Measurements from ENCODE around the gene RUSF1.
A peak's percentile ranks its signal among the peaks of the same experiment; 100 is the strongest.

The RUSF1 gene

DNA sequence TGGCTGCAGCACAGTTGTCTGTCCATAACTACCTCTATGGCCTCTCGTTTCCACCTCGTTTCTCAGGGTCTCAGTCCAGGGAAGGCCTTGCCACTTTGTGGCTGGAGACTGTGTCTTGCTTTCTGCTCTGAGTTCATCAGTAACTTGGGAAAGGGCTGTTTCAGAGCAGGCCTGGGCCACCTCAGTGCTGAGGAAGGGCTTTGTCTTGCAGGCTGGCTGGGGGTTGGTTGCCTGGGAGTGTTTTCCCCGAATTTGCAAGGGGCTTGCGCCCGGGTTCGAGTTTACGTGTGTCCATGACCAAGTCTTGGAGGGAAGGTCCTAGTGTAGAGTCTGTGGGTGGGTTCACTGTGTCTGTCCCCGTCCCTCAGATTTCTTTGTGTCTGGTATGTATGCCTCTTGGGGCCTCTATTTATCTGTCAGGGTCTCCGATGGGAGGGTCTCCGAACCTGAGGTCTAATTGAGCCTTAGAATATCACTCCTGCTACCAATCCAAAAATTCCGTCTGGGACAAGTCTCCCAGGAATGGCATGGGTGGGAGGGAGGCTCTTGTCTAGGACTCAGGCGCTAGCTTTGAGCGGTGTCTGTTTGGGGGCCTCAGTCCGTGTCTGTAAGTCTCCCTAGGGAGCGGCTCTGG lies 36.8 kb downstream of the RUSF1 start:
- DNase-seq (ENCODE audit: low read depth): no peak

DNA sequence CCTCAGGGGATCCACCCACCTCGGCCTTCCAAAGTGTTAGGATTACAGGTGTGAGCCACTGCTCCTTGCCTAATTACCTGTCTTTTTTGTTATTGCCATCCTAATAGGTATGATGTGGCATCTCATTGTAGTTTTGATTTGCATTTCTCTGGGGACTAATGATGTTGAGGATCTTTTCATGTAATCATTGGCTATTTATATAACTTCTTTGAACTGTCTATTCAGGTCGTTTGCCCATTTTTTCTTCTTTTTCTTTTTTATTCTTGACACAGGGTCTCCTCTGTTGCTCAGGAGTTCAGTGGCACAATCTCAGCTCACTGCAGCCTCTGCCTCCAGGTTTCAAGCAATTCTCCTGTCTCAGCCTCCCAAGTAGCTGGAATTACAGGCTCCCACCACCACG lies 37.6 kb downstream of the RUSF1 start:
- DNase-seq (ENCODE audit: low read depth): no peak

DNA sequence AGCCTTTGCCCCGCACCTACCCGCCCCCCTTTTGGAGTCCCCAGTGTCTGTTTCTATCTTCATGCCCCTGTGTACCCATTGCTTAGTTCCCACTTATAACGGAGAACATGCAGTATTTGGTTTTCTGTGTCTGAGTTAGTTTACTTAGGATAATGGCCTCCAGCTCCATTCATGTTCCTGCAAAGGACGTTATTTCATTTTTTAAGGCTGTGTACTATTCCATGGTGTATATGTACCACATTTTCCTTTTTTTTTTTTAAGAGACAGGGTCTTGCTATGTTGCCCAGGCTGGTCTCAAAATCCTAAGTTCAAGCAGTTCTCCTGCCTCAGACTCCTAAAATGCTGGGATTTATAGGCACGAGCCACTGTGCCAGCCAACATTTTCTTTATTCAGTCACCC lies 40.3 kb downstream of the RUSF1 start:
- DNase-seq (ENCODE audit: low read depth): no peak

DNA sequence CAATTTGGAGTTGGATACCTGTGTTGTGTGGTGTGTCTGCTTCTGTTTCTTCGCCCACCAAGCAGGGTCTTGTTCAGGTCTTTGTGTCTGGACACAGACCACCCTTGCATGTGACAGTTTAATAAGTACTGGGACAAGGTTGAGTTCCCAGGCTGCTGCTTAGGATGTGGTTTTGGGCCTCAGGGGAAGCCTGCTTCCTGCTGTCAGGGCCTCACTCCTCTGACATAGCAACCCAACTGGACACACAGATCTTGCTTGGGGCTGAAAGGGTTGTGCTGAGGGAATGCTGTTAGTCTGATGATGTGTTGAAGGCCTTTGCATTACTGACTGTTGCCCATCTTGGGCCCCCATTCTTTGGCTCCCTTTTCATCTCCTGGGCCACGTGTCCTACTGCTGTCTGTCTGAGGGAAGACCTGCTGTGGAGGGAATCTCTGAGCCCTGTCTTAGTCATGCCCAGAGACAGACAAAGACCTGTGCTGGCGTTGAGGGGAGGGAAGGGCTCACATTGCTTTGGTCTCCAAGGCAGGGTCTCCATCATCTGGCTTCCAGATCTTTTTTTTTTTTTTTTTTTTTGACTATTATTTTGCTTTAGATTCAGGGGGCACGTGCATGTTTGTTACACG lies 40.9 kb downstream of the RUSF1 start:
- DNase-seq (ENCODE audit: low read depth): no peak

DNA sequence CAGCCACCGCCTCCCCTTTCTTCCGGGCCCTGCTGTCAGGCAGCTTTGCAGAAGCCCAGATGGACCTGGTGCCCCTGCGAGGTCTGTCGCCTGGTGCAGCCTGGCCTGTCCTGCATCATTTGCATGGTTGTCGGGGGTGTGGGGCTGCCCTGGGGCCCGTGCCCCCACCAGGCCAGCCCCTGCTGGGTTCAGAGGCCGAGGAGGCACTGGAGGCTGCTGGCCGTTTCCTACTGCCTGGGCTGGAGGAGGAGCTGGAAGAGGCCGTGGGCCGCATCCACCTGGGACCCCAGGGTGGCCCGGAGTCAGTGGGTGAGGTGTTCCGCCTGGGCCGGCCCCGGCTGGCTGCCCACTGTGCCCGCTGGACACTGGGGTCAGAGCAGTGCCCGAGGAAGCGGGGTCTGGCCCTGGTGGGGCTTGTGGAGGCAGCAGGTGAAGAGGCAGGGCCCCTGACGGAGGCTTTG lies 41.8 kb downstream of the RUSF1 start:
- DNase-seq (ENCODE audit: low read depth): no peak

DNA sequence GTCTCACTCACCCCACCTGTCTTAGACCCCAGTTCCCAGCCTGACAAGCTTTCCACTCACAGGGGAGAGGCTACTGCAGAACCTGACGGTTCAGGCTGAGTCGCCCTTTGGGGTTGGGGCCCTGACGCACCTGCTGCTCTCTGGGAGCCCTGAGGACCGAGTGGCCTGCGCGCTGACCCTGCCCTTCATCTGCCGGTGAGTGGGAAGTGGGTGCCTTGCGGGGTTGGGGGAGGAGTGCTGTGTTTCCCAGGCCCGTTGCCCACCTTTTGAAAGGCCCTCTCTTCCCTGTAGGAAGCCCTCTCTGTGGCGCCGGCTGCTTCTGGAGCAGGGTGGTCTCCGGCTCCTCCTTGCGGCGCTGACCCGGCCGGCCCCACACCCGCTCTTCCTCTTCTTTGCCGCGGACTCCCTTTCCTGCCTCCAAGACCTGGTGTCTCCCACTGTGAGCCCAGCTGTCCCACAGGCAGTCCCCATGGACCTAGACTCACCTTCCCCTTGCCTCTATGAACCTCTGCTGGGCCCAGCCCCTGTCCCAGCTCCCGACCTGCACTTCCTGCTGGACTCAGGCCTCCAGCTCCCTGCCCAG lies 42.3 kb downstream of the RUSF1 start:
- DNase-seq (ENCODE audit: low read depth): no peak

DNA sequence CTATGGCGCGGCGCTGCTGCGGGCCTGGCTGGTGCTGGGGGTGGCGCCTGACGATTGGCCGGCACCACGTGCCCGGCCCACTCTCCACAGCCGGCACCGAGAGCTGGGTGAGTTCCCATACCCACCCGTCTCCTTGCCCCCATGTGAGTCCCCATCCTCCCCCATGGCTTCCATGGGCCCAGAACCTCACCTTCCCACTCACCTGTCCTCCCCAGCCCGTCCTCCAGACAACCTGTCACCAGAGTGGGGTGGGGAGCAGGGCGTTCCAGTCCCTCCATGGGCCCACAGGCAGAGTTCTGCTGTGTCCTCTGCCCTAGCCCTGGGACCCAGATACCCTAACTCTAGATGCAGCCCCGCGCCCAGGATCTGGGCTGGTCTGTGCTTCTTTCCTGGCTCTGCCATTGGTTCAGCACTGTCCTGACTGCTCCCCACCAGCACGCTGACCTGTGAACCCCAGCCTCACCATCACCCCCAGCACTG lies 43.4 kb downstream of the RUSF1 start:
- no peak for DNase-seq (ENCODE audit: low read depth)

DNA sequence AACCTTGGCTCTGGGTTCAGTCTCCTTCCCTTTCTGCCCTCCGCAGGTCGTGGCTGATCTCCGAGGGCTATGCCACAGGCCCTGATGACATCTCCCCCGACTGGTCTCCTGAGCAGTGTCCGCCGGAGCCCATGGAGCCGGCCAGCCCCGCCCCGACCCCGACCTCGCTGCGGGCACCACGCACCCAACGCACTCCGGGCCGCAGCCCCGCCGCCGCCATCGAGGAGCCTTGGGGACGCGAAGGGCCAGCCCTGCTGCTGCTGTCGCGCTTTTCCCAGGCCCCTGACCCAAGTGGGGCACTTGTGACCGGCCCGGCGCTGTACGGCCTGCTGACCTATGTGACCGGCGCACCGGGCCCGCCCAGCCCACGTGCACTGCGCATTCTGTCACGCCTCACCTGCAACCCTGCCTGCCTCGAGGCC lies 43.8 kb downstream of the RUSF1 start:
- DNase-seq (ENCODE audit: low read depth): no peak

DNA sequence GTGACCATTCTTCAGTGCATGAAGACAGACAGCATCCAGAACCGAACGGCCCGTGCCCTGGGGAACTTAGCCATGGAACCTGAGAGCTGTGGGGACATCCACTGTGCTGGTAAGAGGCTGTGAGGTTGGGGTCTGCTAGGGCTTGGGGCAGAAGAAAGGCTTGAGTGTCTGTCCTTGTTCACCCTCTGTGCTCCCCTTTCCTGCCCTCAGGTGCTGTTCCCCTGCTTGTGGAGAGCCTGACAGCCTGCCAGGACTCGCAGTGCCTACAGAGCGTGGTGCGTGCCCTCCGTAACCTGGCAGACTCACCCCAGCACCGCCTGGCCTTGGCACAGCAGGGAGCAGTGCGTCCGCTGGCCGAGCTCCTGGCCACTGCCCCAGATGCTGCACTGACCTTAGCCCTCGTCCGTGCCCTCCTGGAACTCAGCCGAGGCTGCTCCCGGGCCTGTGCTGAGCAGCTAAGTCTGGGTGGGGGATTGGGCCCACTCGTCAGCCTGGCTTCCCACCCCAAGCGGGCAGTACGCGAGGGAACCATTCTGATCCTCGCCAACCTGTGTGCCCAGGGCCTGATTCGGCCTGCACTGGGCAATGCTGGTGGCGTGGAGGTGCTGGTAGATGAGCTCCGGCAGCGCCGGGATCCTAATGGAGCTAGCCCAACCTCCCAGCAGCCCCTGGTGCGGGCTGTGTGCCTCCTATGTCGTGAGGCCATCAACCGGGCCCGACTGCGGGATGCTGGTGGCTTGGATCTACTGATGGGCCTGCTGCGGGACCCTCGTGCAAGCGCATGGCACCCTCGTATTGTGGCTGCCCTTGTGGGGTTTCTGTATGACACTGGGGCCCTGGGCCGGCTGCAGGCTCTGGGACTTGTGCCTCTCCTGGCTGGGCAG lies 46.0 kb downstream of the RUSF1 start:
- no peak for DNase-seq (ENCODE audit: low read depth)

DNA sequence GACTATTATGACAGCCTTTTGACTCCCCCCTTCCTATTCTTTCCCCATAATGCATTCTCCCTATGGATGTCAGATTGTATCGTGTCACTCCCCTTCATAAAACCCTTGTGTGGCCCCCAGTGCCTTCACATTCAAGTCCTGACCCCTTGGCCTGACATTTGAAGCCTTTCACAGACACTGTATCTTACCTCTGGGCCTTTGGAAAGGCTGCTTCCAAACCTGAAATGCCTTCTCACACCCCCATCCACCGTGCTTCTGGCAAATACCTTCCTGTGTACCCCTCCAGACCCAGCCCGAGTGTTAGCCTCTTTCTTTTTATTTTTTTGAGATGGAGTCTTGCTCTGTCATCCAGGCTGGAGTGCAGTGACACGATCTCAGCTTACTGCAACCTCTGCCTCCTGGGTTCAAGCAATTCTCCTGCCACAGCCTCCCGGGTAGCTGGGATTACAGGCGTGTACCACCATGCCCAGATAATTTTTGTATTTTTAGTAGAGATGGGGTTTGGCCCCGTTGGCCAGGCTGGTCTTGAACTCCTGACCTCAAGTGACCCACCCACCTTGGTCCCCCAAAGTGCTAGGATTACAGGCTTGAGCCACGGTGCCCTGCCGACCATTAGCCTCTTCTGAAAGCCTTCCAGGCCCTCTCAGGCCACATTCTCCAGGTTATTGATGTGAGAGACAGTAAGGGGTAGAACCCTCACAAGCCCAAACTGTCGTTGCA lies 46.8 kb downstream of the RUSF1 start:
- no peak for DNase-seq (ENCODE audit: low read depth)

DNA sequence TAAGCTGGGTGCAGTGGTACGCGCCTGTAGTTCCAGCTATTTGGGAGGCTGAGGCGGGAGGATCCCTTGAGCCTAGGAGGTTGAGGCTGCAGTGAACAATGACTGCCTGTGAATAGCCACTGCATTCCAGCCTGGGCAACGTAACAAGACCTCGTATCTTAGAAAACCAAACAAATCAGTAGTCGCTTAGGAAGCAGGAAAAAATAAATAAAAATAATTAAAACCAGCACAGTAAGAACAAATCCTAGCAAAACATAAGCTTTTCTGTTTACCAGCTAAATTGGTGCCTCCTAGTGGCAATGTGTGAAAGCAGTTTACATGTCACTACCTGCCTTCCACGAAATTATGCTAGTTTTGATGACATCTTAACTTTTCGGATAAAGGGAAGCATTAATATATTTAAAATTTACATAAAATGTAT lies 47.6 kb downstream of the RUSF1 start:
- DNase-seq (ENCODE audit: low read depth): no peak

DNA sequence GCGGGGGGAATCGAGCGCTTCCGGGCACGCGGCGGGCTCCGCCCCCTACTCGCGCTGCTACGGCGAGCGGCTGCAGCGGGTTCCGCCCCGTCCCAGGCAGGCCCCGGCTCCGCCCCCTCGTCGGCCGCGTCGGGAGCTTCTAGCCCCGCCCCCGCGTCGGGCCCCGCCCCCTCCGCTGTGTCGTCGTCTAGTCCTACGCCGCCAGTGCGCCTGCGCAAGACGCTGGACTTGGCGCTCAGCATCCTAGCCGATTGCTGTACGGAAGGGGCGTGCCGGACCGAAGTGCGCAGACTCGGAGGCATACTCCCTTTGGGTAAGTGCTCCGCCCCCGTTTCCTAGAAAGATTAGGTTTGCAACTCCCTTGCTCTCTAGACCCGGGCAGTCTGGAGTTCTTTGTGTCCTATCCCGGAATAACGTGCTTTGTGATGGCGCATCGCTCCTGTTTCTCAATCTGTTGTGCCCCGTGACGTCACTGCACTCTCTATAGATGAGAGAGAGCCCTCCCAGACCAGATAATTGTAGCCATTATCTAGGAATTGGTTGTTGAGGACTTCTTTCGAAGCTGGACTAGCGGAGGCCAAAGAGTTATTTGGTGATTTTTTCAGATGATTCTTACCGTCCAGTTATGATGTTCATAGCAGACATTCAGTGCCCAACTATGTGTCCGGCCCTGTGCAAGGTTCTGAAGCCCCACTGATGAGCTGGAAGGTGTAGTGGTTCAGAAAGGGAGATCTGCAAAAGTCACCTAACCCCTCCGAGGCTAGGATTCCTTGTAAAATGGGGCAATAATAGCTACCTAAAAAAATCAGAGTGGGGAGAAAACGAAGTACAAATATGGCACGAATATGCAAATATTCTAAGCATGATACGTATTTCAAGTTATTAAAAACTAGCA lies 48.3 kb downstream of the RUSF1 start:
- peak; percentile 100 for DNase-seq (ENCODE audit: low read depth)

DNA sequence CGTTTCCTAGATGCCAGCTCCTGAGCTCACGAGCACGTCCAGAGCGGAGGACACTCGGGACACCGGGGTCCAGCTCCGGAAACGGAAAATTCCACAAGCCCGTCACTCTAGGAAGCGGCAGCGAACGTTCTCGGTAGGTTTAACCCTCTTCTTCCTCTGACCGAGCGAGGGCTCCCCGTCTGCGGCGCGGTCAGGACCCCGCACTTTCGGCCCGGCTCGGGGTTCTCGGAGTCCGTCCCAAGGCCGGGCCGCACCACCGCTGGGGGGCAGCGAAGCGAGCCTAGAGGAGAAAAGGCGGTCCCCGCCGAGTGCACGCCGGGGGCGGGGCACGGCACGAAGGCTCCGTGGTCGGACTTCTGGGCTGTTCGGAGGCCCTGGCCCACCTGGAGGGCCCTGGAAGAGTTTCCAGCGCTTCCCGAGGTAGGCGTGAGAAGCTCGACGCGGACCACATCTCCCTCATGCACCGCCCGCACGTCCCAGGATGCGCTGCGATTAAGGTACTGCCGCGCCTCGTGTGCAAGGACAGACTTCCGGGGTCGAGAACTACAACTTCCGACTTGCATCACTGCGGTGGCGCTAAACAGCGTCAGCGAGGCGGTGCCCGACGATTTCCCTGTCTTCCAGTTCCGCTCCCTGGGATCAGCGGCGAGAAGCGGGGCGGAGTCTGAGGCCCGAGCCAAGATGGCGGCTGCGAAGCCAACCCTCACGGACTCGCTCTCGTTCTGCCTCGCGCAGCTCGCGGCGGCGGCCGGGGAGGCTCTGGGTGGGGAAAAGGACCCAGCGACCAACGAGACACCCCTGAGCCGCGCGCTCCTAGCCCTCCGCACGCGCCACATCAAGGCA lies 49.1 kb downstream of the RUSF1 start, which contains the start of gene ARMC5:
ARMC5 (plus strand) TSS at position 658 of the 843 bp plus-strand sequence; CDS start at position 682, 24 bp downstream.
- DNase-seq (ENCODE audit: low read depth): peak; percentile 92

DNA sequence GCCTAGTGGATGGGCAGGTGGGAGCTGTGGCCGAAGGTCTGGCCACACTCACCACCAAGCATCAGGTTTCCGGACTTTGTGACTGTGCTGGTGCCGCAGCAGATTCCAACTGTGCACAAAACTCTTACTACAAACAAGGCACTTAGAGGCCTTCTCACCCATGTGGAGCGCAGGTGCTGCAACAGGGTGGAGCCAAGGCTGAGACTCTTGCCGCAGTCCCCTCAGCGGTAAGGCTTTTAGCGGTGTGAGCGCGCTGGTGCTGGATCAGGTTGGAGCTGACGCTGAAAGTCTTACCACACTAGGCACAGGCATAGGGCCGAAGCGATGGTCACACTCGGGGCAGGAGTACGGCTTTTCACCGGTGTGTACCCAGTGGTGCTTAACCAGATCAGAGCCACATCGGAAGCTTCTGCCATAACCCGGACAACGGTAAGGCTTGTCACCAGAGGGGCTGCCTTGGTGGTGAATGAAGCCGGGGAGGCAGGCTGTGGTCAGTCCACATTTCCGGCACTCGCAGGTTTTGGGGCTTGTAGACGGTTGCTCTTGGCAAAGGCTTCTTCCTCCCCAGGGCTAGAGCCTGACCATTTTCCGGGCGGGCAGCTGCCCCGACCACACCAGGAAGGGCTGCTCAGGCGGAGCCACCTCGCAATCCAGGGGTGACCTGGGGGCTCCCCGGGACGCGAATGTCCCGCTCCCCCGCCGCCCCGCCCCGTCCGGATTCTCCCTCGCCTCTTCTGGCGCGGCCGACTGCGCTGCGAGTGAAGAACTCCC lies 49.9 kb downstream of the RUSF1 start:
- DNase-seq (ENCODE audit: low read depth): peak; percentile 43

DNA sequence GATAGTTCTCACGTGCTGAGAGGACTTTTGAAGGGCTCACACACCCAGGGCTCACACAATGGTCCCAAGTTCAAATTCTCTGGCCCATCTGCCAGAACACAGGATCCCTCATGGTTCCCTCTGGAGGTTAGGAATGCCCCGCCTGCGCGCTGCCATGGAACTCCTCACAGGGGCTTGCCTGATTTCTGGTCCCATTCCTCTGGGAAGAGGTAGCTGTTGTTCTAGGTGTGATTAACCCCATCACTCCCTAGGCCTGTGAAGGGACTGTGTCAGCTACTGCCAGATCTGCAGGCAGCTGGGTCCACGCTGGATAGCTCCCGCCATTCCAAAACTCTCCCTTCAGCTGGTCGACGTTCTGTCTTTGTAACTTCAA lies 51.2 kb downstream of the RUSF1 start:
- DNase-seq (ENCODE audit: low read depth): no peak

DNA sequence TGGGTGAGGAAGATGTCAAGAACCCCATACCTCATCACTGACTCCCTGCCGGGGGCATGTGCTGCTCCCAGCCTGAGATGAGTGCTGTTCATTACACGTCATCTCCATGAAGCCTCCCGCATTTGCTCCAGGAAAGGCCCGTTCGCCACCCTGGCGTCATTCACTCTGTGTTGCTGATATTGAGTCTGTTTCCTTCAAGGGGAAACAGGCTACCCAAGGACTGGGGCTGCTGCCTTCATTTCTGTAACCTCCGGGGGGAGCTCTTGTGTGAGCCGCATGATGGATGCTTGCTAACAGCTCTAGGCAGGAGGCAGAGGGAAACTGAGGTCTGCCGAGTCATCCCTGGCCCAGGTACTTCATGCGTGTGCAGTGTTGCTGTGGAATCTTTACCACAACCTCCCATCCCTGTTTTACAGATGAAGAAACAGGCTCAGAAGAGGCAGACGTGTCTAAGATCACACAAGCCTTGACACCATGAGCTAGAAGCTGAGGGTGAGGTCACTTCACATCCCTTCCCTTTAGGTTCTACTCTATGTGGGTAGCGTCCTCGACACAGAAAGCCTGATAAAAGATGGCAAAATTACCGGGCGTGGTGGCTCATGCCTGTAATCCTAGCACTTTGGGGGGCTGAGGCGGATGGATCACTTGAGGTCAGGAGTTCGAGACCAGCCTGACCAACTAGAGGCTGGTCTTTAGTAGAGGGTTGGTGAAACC lies 52.4 kb downstream of the RUSF1 start:
- no peak for DNase-seq (ENCODE audit: low read depth)

DNA sequence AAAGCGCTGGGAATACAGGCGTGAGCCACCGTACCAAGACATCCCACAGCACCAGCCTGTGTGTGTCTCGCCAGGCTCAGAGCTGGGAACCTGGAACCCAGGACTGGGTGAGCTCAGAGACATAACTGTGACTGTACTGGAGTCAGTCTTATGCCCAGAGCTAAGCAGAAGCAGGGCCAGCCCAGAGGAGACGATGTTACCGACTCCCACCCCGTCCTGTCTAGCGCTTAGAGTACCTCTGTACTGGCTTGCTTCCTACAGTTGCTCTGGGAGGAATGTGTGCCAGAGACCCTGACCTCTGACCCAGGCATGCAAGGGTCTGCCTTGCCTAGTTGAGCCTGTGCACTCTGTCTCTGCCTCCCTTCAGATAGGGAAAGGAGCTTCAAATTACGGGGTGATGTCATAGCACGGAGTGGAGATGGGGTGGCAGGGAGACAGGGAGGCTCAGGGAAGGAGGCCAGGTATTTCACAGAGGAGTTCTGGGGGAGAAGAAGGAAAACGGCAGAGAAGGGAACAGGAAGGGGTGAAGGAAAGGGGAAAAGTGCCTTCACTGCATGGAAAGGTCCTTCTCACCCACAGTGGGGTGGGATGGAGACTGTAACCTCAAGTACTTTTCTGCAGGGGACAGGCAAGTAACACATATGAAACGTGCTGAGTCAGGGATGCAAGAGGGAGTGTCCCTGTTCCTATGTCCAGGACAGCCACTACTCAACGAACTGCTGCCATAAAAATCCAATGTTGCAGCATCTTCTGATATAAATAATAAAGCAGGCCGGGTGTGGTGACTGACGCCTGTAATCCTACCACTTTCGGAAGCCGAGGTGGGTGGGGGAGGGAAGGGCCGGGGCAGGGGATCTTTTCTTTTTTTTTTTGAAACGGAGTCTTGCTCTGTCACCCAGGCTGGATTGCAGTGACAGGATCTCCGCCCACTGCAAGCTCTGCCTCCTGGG lies 54.7 kb downstream of the RUSF1 start:
- no peak for DNase-seq (ENCODE audit: low read depth)
